PC-3 (cell line): Measurements from ENCODE around the gene SLC44A5. TPM values are rescaled to one million over a fixed set of nuclear protein-coding genes. Genes with fewer than 3 reads are reported as not detected.

Experiments
- ATAC-seq: fragments of 200-7000 bp; cut with Tn5 transposase; 2 replicates; pipeline ENCODE4 v1.9.1; 2020; ENCODE audit warnings: mild to moderate bottlenecking, moderate library complexity
- BruUV-seq: library from RNA; stranded (reverse); fragments of 400-500 nt; replicated peaks from 2 replicates; lab custom pipeline; 2021; lab: Mats Ljungman, UMichigan
- CTCF ChIA-PET: fragments of 300-600 bp; sonication (Branson Sonifier 250); formaldehyde crosslinking; loops from one replicate; lab custom pipeline; 2022; ENCODE audit warnings: antibody characterized with exemption; lab: Charles Lee
- POLR2A ChIA-PET: fragments of 300-600 bp; sonication (Branson Sonifier 250); formaldehyde crosslinking; loops from one replicate; lab custom pipeline; 2022; ENCODE audit warnings: antibody characterized with exemption; ENCODE audit not compliant: unreplicated experiment; lab: Charles Lee
- DNase-seq: peaks from one replicate; pipeline ENCODE4 v3.0.0-alpha.2; 2015
- H2AFZ ChIP-seq: fragments of 300-600 bp; sonication (generic); 2 replicates; pipeline ENCODE4 v1.6.0; 2016; ENCODE audit warnings: antibody characterized with exemption, low read length
- H3F3A ChIP-seq: fragments of 300-600 bp; sonication (generic); one replicate; pipeline ENCODE4 v1.6.0; 2017; ENCODE audit warnings: antibody characterized with exemption, low read length, control low read depth, mild to moderate bottlenecking; ENCODE audit not compliant: unreplicated experiment
- H3K27ac ChIP-seq: fragments of 300-600 bp; sonication (generic); 2 replicates; pipeline ENCODE4 v1.5.1; 2016; ENCODE audit warnings: mild to moderate bottlenecking, low read length
- H3K27me3 ChIP-seq: fragments of 300-600 bp; sonication (generic); 2 replicates; pipeline ENCODE4 v1.6.1; 2016; ENCODE audit warnings: low read length, mixed read lengths
- H3K36me3 ChIP-seq: fragments of 300-600 bp; sonication (generic); 2 replicates; pipeline ENCODE4 v1.6.1; 2016; ENCODE audit warnings: low read depth, mixed run types, low read length, mixed read lengths
- H3K4me1 ChIP-seq: fragments of 300-600 bp; sonication (generic); 2 replicates; pipeline ENCODE4 v1.5.1; 2016; ENCODE audit warnings: low read length; ENCODE audit not compliant: insufficient read depth
- H3K4me2 ChIP-seq: fragments of 300-600 bp; sonication (generic); 2 replicates; pipeline ENCODE4 v1.6.0; 2016; ENCODE audit warnings: low read length
- H3K4me3 ChIP-seq: fragments of 300-600 bp; sonication (generic); 2 replicates; pipeline ENCODE4 v1.5.1; 2016; ENCODE audit warnings: mild to moderate bottlenecking, low read length, mixed read lengths
- H3K79me2 ChIP-seq: fragments of 300-600 bp; sonication (generic); 2 replicates; pipeline ENCODE4 v1.6.1; 2017; ENCODE audit warnings: low read length, mixed read lengths
- H3K9ac ChIP-seq: fragments of 300-600 bp; sonication (generic); 2 replicates; pipeline ENCODE4 v1.6.0; 2016; ENCODE audit warnings: mild to moderate bottlenecking, low read length
- H3K9me2 ChIP-seq: fragments of 300-600 bp; sonication (generic); replicated peaks from 2 replicates; pipeline ENCODE4 v1.6.1; 2016; ENCODE audit warnings: mixed run types, low read length, mixed read lengths
- H3K9me3 ChIP-seq: fragments of 300-600 bp; sonication (generic); 2 replicates; pipeline ENCODE4 v1.6.1; 2016; ENCODE audit warnings: low read length, mixed read lengths
- H4K20me1 ChIP-seq: fragments of 300-600 bp; sonication (generic); 2 replicates; pipeline ENCODE4 v1.6.1; 2016; ENCODE audit warnings: low read length, mixed read lengths
- EZH2 ChIP-seq: fragments of 300-600 bp; sonication (generic); IDR thresholded peaks from one replicate; pipeline ENCODE4 v1.6.1; 2017; ENCODE audit warnings: antibody characterized with exemption, mild to moderate bottlenecking, low read length; ENCODE audit not compliant: unreplicated experiment
- EZH2phosphoT487 ChIP-seq: fragments of 300-600 bp; sonication (generic); IDR thresholded peaks from 2 replicates; pipeline ENCODE4 v1.6.1; 2018; ENCODE audit warnings: mild to moderate bottlenecking, antibody characterized with exemption, low read length, borderline replicate concordance
- intact Hi-C: fragments of 100-400 bp; cut with micrococcal nuclease; formaldehyde crosslinking; loops from 2 replicates; pipeline ENCODE4 v1.9.0; 2023
- total RNA-seq: library from RNA; depleted of rRNA; stranded (reverse); fragments of >200 nt; gene quantifications from 2 replicates; pipeline ENCODE4 v1.2.3, GENCODE V29; 2014
- TF ChIP-seq, protein P1 (sequence below): fragments of 300-600 bp; sonication (generic); conservative IDR thresholded peaks from 2 replicates; pipeline ENCODE4 v1.5.1; 2017; ENCODE audit warnings: antibody characterized with exemption, low read depth, mild to moderate bottlenecking, low read length

SLC44A5 gene
- total RNA-seq, 1 experiment from 2014 or later: not detected

DNA sequence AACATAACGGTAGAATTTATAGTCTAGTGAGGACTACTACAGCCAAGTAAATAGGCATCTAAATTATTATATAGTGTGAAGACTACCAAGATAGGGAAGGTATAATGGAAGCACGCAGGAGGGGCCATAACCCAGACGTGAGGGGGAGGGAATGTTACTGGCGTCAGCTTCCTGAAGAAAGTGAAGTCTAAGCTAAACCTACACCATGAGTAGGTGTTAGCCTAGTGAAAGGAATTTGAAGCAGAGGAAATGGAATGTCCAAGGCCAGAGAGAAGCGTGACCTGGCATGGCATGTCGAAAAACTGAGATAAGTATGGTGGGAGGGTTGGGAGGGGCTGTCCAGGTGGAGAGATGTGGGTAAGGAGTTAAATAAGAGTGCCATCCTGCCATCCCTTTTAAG lies 140.5 kb downstream of the SLC44A5 start:
- POLR2A ChIA-PET: no interaction called here
- TF ChIP-seq, protein P1, sequence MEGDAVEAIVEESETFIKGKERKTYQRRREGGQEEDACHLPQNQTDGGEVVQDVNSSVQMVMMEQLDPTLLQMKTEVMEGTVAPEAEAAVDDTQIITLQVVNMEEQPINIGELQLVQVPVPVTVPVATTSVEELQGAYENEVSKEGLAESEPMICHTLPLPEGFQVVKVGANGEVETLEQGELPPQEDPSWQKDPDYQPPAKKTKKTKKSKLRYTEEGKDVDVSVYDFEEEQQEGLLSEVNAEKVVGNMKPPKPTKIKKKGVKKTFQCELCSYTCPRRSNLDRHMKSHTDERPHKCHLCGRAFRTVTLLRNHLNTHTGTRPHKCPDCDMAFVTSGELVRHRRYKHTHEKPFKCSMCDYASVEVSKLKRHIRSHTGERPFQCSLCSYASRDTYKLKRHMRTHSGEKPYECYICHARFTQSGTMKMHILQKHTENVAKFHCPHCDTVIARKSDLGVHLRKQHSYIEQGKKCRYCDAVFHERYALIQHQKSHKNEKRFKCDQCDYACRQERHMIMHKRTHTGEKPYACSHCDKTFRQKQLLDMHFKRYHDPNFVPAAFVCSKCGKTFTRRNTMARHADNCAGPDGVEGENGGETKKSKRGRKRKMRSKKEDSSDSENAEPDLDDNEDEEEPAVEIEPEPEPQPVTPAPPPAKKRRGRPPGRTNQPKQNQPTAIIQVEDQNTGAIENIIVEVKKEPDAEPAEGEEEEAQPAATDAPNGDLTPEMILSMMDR: no peak
- no peak for TF ChIP-seq EZH2
- TF ChIP-seq EZH2phosphoT487: no peak
- H3K36me3 ChIP-seq: no peaks in the 10 kb centered on the region

DNA sequence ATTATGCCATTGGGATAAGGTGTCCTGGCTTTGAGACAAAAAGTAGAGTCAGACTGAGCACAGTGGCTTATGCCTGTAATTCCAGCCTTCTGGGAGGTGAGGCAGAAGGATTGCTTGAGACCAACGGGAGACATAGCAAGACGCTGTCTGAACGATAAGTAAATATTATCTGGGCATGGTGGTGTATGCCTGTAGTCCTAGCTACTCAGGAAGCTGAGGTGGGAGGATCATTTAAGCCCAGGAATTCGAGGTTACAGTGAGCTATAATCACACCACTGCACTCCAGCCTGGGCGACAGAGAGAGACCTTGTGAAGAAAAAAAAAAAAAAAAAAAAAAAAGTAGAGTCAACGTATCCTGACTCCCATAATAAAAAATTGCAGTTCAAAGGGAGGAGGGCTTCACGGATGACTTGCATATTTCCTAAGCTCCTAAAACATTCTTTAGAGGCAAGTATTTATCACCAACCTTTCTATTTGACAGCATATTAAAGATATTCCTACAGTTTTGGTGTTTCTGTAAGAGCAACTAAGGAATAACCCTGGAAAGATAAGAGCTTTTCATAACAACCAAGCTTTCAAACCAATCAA lies 141.2 kb downstream of the SLC44A5 start:
- H3K9me2 ChIP-seq: no peaks in the 10 kb centered on the region
- no peak overlapping the region for H3K9ac ChIP-seq
- ChIA-PET POLR2A (no interaction called here), CTCF (no interaction called here)
- no peaks in the 10 kb centered on the region for H3K36me3 ChIP-seq
- DNase-seq (no peak), ATAC-seq (no peak)
- H3K79me2 ChIP-seq: no peaks in the 10 kb centered on the region
- H3K27me3 ChIP-seq: 0 out of 2 replicates have a peak, but pooled peaks cover 7% of the 10 kb centered on the region
- H3F3A ChIP-seq: no peaks in the 10 kb centered on the region
- TF ChIP-seq EZH2phosphoT487 (no peak), EZH2 (no peak)
- TF ChIP-seq, protein P1: no peak
- H3K4me1 ChIP-seq: no peaks in the 10 kb centered on the region
- no peaks in the 10 kb centered on the region for H3K9me3 ChIP-seq
- BruUV-seq: no TSS peak
- intact Hi-C loops: no loop called here
- no peak overlapping the region for H3K4me3 ChIP-seq
- no peak overlapping the region for H3K4me2 ChIP-seq
- H4K20me1 ChIP-seq: no peaks in the 10 kb centered on the region
- no peak overlapping the region for H2AFZ ChIP-seq
- no peak overlapping the region for H3K27ac ChIP-seq

More for the DNA sequence above, 140.5 kb downstream of the SLC44A5 start:
- CTCF ChIA-PET: no interaction called here
- H3K79me2 ChIP-seq: no peaks in the 10 kb centered on the region
- DNase-seq: no peak
- H3K9me2 ChIP-seq: no peaks in the 10 kb centered on the region
- no peak overlapping the region for H3K4me2 ChIP-seq
- ATAC-seq: no peak
- no TSS peak for BruUV-seq
- H4K20me1 ChIP-seq: no peaks in the 10 kb centered on the region
- no peak overlapping the region for H3K9ac ChIP-seq
- no peak overlapping the region for H2AFZ ChIP-seq
- H3K4me1 ChIP-seq: no peaks in the 10 kb centered on the region
- no peaks in the 10 kb centered on the region for H3F3A ChIP-seq
- H3K9me3 ChIP-seq: no peaks in the 10 kb centered on the region
- no peak overlapping the region for H3K27ac ChIP-seq
- intact Hi-C loops: no loop called here
- H3K27me3 ChIP-seq: 0 out of 2 replicates have a peak, but pooled peaks cover 7% of the 10 kb centered on the region
- H3K4me3 ChIP-seq: no peak overlapping the region

DNA sequence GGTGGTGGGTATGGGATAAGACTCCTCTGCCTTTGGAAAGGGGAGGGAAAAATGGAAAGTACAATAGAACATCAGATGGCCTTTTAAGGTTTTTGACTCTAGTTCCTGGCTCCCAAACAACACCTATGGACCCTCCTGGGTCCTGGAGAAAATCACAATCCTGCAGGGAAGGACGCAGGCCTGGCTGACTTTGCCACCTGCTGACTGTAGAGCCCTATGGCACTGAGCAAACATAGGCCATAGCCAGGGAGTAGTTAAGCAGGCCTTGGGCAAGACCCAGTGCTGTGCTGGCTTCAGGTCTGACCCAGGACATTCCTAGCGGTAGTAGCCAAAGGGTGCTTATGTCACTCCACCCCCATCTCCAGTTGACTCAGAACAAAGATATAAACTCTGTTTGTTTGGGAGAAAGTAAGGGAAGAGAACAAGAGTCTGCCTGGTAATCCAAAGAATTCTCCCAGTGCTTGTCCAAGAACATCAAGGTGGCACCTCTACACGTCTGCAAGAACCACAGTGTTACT lies 149.0 kb downstream of the SLC44A5 start:
- POLR2A ChIA-PET: no interaction called here
- Histone ChIP-seq H3K79me2 (no peaks in the 10 kb centered on the region), H3K4me3 (no peak overlapping the region), H3K27ac (no peak overlapping the region), H3F3A (no peaks in the 10 kb centered on the region), H3K4me1 (no peaks in the 10 kb centered on the region), H3K4me2 (no peak overlapping the region), H4K20me1 (no peaks in the 10 kb centered on the region), H3K9me3 (no peaks in the 10 kb centered on the region), H3K27me3 (peaks cover 3% of the 10 kb centered on the region; the same call in 1 of the 2 replicates), H3K36me3 (no peaks in the 10 kb centered on the region), H3K9ac (no peak overlapping the region), H3K9me2 (no peaks in the 10 kb centered on the region), H2AFZ (no peak overlapping the region)
- TF ChIP-seq EZH2: no peak
- TF ChIP-seq EZH2phosphoT487: no peak
- TF ChIP-seq, protein P1: no peak
- intact Hi-C loops: no loop called here
- CTCF ChIA-PET: no interaction called here
- BruUV-seq: no TSS peak
- DNase-seq (no peak), ATAC-seq (no peak)
